GM21576 (cell line): Measurements from ENCODE around the gene PATL1.

ENCODE experiments used
- ATAC-seq: cut with Tn5 transposase; IDR thresholded peaks from one replicate; pipeline ENCODE4 v1.9.1; 2021; ENCODE audit warnings: mild to moderate bottlenecking, moderate library complexity; ENCODE audit not compliant: unreplicated experiment

PATL1 gene

GRCh38 chr11:59616396-59616982 is 52.3 kb downstream of the PATL1 start:
- no peak for ATAC-seq

GRCh38 chr11:59615637-59616395 is 53.0 kb downstream of the PATL1 start, which contains the start of gene OSBP:
OSBP (minus strand) TSS chr11:59615774; CDS start chr11:59615664, 110 bp downstream.
- peak; percentile 86 for ATAC-seq

- peak; percentile 6 for ATAC-seq
Measured at GRCh38 chr11:59615120-59615636, 53.7 kb downstream of the PATL1 start.

- ATAC-seq: no peak
Measured at GRCh38 chr11:59614277-59615119, 54.3 kb downstream of the PATL1 start.

GRCh38 chr11:59611570-59612565 is 57.0 kb downstream of the PATL1 start:
- ATAC-seq: no peak

GRCh38 chr11:59610289-59610688 is 58.5 kb downstream of the PATL1 start:
- ATAC-seq: no peak

- no peak for ATAC-seq
Measured at GRCh38 chr11:59607703-59608454, 61.0 kb downstream of the PATL1 start.

- no peak for ATAC-seq
Measured at GRCh38 chr11:59602432-59602831, 66.4 kb downstream of the PATL1 start.

GRCh38 chr11:59601788-59602187 is 67.0 kb downstream of the PATL1 start:
- ATAC-seq: no peak

GRCh38 chr11:59600636-59601035 is 68.2 kb downstream of the PATL1 start:
- no peak for ATAC-seq

GRCh38 chr11:59600234-59600633 is 68.6 kb downstream of the PATL1 start:
- ATAC-seq: no peak

- no peak for ATAC-seq
Measured at GRCh38 chr11:59598961-59599360, 69.9 kb downstream of the PATL1 start.
